ENCODE results near the gene SH3GLB1. TPM values are rescaled to one million over a fixed set of nuclear protein-coding genes. Genes with fewer than 3 reads are reported as not detected.

The SH3GLB1 gene
- total RNA-seq, 2 donors from 2014 or later = 20.1 to 31.6 TPM

GRCh38 chr1:86750530-86750929, 46.2 kb downstream of the SH3GLB1 start:
- Histone ChIP-seq H3K36me3 (replicated peaks in 1 of 2; ENCODE audit: insufficient read depth in 1 of 2, low read depth in 2 of 2) (no peaks in the 10 kb centered on the region), H3K27ac (no peak overlapping the region), H3K4me1 (peaks cover 4% of the 10 kb centered on the region), H3K9me3 (no peaks in the 10 kb centered on the region), H3K4me3 (no peak overlapping the region), H3K27me3 (no peaks in the 10 kb centered on the region)
- ATAC-seq = no peak
- DNase-seq = no peak
- intact Hi-C loops (cut with DNase I) = no loop called here
- TF ChIP-seq POLR2A (IDR thresholded peaks at IDR 0.05) (no peak), CTCF (IDR thresholded peaks at IDR 0.05) (no peak)
- 95 to 97% methylated on average over 5 of the region's 5 CpGs for WGBS, 2 donors

GRCh38 chr1:86751923-86752322, 47.5 kb downstream of the SH3GLB1 start:
- no peaks in the 10 kb centered on the region for H3K9me3 ChIP-seq

GRCh38 chr1:86753700-86754099, 49.3 kb downstream of the SH3GLB1 start:
- H3K27me3 ChIP-seq = no peaks in the 10 kb centered on the region
- TF ChIP-seq POLR2A (IDR thresholded peaks at IDR 0.05) (no peak), CTCF (IDR thresholded peaks at IDR 0.05) (no peak)
- no peak for ATAC-seq
- intact Hi-C loops (cut with DNase I) = no loop called here
- H3K4me1 ChIP-seq = peaks cover 24% of the 10 kb centered on the region
- no peaks in the 10 kb centered on the region for H3K9me3 ChIP-seq
- H3K36me3 ChIP-seq (replicated peaks in 1 of 2; ENCODE audit: insufficient read depth in 1 of 2, low read depth in 2 of 2) = no peaks in the 10 kb centered on the region
- H3K4me3 ChIP-seq = no peak overlapping the region
- no peak for DNase-seq
- H3K27ac ChIP-seq = no peak overlapping the region

More at GRCh38 chr1:86751923-86752322, 47.5 kb downstream of the SH3GLB1 start:
- H3K4me3 ChIP-seq = no peak overlapping the region
- no peaks in the 10 kb centered on the region for H3K27me3 ChIP-seq
- intact Hi-C loops (cut with DNase I) = no loop called here
- DNase-seq (no peak), ATAC-seq (no peak)
- H3K27ac ChIP-seq = no peak overlapping the region
- TF ChIP-seq POLR2A (IDR thresholded peaks at IDR 0.05) (no peak), CTCF (IDR thresholded peaks at IDR 0.05) (no peak)
- peaks cover 17% of the 10 kb centered on the region for H3K4me1 ChIP-seq
- H3K36me3 ChIP-seq (replicated peaks in 1 of 2; ENCODE audit: insufficient read depth in 1 of 2, low read depth in 2 of 2) = no peaks in the 10 kb centered on the region
- 76 to 82% methylated on average over 6 of the region's 6 CpGs for WGBS, 2 donors

- no peak for DNase-seq
- Histone ChIP-seq H3K9me3 (no peaks in the 10 kb centered on the region), H3K36me3 (replicated peaks in 1 of 2; ENCODE audit: insufficient read depth in 1 of 2, low read depth in 2 of 2) (no peaks in the 10 kb centered on the region), H3K27ac (no peak overlapping the region), H3K4me1 (peaks cover 28% of the 10 kb centered on the region), H3K27me3 (no peaks in the 10 kb centered on the region), H3K4me3 (no peak overlapping the region)
- TF ChIP-seq POLR2A (IDR thresholded peaks at IDR 0.05) (no peak), CTCF (IDR thresholded peaks at IDR 0.05) (no peak)
- no peak for ATAC-seq
- WGBS, 2 donors = 80 to 89% methylated on average over 4 of the region's 4 CpGs
- intact Hi-C loops (cut with DNase I) = no loop called here
Measured at GRCh38 chr1:86754265-86754974, 50.0 kb downstream of the SH3GLB1 start.

GRCh38 chr1:86756062-86756406, 51.7 kb downstream of the SH3GLB1 start:
- peak; percentile 40 for ATAC-seq
- intact Hi-C loops (cut with DNase I) = no loop called here

More at GRCh38 chr1:86756062-86756406, 51.7 kb downstream of the SH3GLB1 start:
- H3K27ac ChIP-seq = no peak overlapping the region
- DNase-seq = no peak
- H3K36me3 ChIP-seq (replicated peaks in 1 of 2; ENCODE audit: insufficient read depth in 1 of 2, low read depth in 2 of 2) = no peaks in the 10 kb centered on the region
- no peak overlapping the region for H3K4me3 ChIP-seq
- TF ChIP-seq CTCF (IDR thresholded peaks at IDR 0.05) (no peak), POLR2A (IDR thresholded peaks at IDR 0.05) (no peak)
- H3K4me1 ChIP-seq = peaks cover 28% of the 10 kb centered on the region
- no peaks in the 10 kb centered on the region for H3K9me3 ChIP-seq
- H3K27me3 ChIP-seq = no peaks in the 10 kb centered on the region

All from body of pancreas (tissue), 4 donors.